ENCODE measurements around the gene PAOX. TPM values are rescaled to one million over a fixed set of nuclear protein-coding genes. Genes with fewer than 3 reads are reported as not detected.

PAOX gene
- total and polyA plus RNA-seq, 2 experiments from 2014 or later = 4.1 to 8.7 TPM

GRCh38 chr10:133405272-133405671 is 26.2 kb downstream of the PAOX start:
- Histone ChIP-seq H3K79me2 (replicated peaks; ENCODE audit: insufficient read depth) (peaks cover 66% of the 10 kb centered on the region), H4K20me1 (replicated peaks; ENCODE audit: insufficient read depth) (peaks cover 39% of the 10 kb centered on the region), H3K4me3 (no peak overlapping the region), H3K4me1 (ENCODE audit: insufficient read depth) (no peaks in the 10 kb centered on the region), H3K36me3 (ENCODE audit: insufficient read depth) (peaks cover 12% of the 10 kb centered on the region; the same call in 1 of the 2 replicates), H3K4me2 (no peak overlapping the region), H3K9me2 (ENCODE audit: insufficient read depth) (no peaks in the 10 kb centered on the region), H3K27me3 (ENCODE audit: insufficient read depth) (no peaks in the 10 kb centered on the region), H3K27ac (ENCODE audit: low read depth) (no peak overlapping the region), H2AFZ (no peak overlapping the region), H3F3A (replicated peaks; ENCODE audit: low read depth) (no peaks in the 10 kb centered on the region)
- no peak overlapping the region for H3K27ac Mint-ChIP-seq
- peaks cover 82% of the 10 kb centered on the region for H3K36me3 Mint-ChIP-seq (ENCODE audit: low read depth)
- H3K27me3 Mint-ChIP-seq (ENCODE audit: insufficient read depth, low read depth, poor library complexity) = peaks cover 4% of the 10 kb centered on the region
- DNase-seq (ENCODE audit: low spot score) (no peak), ATAC-seq (no peak)
- H3K4me1 Mint-ChIP-seq = no peaks in the 10 kb centered on the region
- TF ChIP-seq STAT1 (IDR thresholded peaks at IDR 0.05; ENCODE audit: unreplicated experiment) (no peak), EZH2 (IDR thresholded peaks at IDR 0.05; ENCODE audit: low read depth, unreplicated experiment) (no peak), ZNF114 (CRISPR knock-in tag; IDR thresholded peaks at IDR 0.05) (no peak), ETS1 (IDR thresholded peaks at IDR 0.05) (no peak), JUNB (IDR thresholded peaks at IDR 0.05; ENCODE audit: unreplicated experiment) (no peak), CREB1 (CRISPR knock-in tag; IDR thresholded peaks at IDR 0.05; ENCODE audit: low read depth) (no peak), CTCF (conservative IDR thresholded peaks at IDR 0.05; ENCODE audit: low read depth in 2 of 2) (no peak), POLR2AphosphoS5 (IDR thresholded peaks at IDR 0.05; ENCODE audit: low read depth) (no peak), REST (IDR thresholded peaks at IDR 0.05; ENCODE audit: unreplicated experiment) (no peak), ZNF331 (CRISPR knock-in tag; IDR thresholded peaks at IDR 0.05; ENCODE audit: low read depth) (no peak), NANOG (IDR thresholded peaks at IDR 0.05; ENCODE audit: borderline replicate concordance) (no peak), EZH2phosphoT487 (IDR thresholded peaks at IDR 0.05; ENCODE audit: unreplicated experiment) (no peak), ZNF462 (CRISPR knock-in tag; IDR thresholded peaks at IDR 0.05) (no peak)
- no peaks in the 10 kb centered on the region; the same call in 2 of the 3 replicates for H3K9me3 Mint-ChIP-seq
- no peak overlapping the region for H3K4me3 Mint-ChIP-seq

Measured in GM23338 (cell line).